GM12865 (cell line): Measurements from ENCODE around the gene CDC42BPB.

Experiments used
- DNase-seq: peaks from one replicate; pipeline ENCODE4 v3.0.0; 2010; ENCODE audit warnings: low read depth
- H3K4me3 ChIP-seq: 2 replicates; pipeline ENCODE4 v1.5.1; 2011; ENCODE audit warnings: mild to moderate bottlenecking, low read depth, low read length, control low read depth
- CTCF ChIP-seq: IDR thresholded peaks from 2 replicates; pipeline ENCODE4 v1.5.1; 2011; ENCODE audit warnings: low read length, control low read depth, low read depth, inconsistent platforms; ENCODE audit not compliant: insufficient read depth; ENCODE audit errors: missing control alignments

The CDC42BPB gene

GRCh38 chr14:103014466-103015228 is 42.7 kb downstream of the CDC42BPB start:
- H3K4me3 ChIP-seq: no peak overlapping the region
- peak; percentile 19 for DNase-seq
- TF ChIP-seq CTCF: no peak

GRCh38 chr14:103013028-103013427 is 44.3 kb downstream of the CDC42BPB start:
- H3K4me3 ChIP-seq: no peak overlapping the region
- no peak for TF ChIP-seq CTCF
- no peak for DNase-seq

GRCh38 chr14:103009559-103009958 is 47.8 kb downstream of the CDC42BPB start:
- H3K4me3 ChIP-seq: no peak overlapping the region
- no peak for DNase-seq
- no peak for TF ChIP-seq CTCF

GRCh38 chr14:103008768-103009357 is 48.5 kb downstream of the CDC42BPB start:
- H3K4me3 ChIP-seq: no peak overlapping the region
- DNase-seq: no peak
- no peak for TF ChIP-seq CTCF

GRCh38 chr14:103008126-103008525 is 49.2 kb downstream of the CDC42BPB start:
- no peak for TF ChIP-seq CTCF
- no peak overlapping the region for H3K4me3 ChIP-seq
- no peak for DNase-seq

GRCh38 chr14:103007555-103007954 is 49.8 kb downstream of the CDC42BPB start:
- DNase-seq: no peak
- H3K4me3 ChIP-seq: no peak overlapping the region
- TF ChIP-seq CTCF: no peak
